HepG2 (cell line): ENCODE results near the gene TBCD. TPM values are rescaled to one million over a fixed set of nuclear protein-coding genes. Genes with fewer than 3 reads are reported as not detected.

ENCODE experiments used
- ATAC-seq: fragments of 200-7000 bp; cut with Tn5 transposase; 3 replicates; pipeline ENCODE4 v1.9.1; 2020; ENCODE audit warnings: mild to moderate bottlenecking, moderate library complexity
- BruUV-seq: library from RNA; stranded (reverse); fragments of 400-500 nt; replicated peaks from 2 replicates; lab custom pipeline; 2021; lab: Mats Ljungman, UMichigan
- CTCF ChIA-PET: fragments of 300-600 bp; formaldehyde crosslinking; extraction: SDS; loops from one replicate; lab custom pipeline; 2021; ENCODE audit warnings: low total read pairs, inconsistent platforms, low intra/inter-chr PET ratio; lab: Yijun Ruan, JAX
- POLR2A ChIA-PET: fragments of 350-600 bp; sonication (Branson Sonifier 250); formaldehyde crosslinking; loops from one replicate; lab custom pipeline; 2020; ENCODE audit warnings: antibody characterized with exemption, inconsistent platforms; lab: Yijun Ruan, JAX
- DNase-seq: peaks from one replicate; pipeline ENCODE4 v3.0.0-alpha.2; 2015; ENCODE audit warnings: low spot score
- FAIRE-seq: peaks from 3 replicates; lab custom pipeline; 2011; peaks lifted over from hg19 to GRCh38; lab: Jason Lieb, UNC
- H2AFZ ChIP-seq: one replicate; pipeline ENCODE4 v1.6.1; 2011; ENCODE audit warnings: low read length, inconsistent platforms
- H3K27ac ChIP-seq: fragments of 300-600 bp; 3 replicates; pipeline ENCODE4 v1.8.0; 2011; ENCODE audit warnings: mixed run types, mild to moderate bottlenecking, mixed read lengths, low read length, inconsistent platforms; ENCODE audit not compliant: insufficient read depth; ENCODE audit errors: extremely low read length
- H3K27me3 ChIP-seq, 2 experiments: fragments of 200-600 bp in 1 of 2; 2 replicates in 1 of 2; 3 replicates in 1 of 2; pipeline versions ENCODE4 v1.6.0 to v1.8.0; 2011; ENCODE audit warnings: low read length in 2 of 2, mild to moderate bottlenecking in 2 of 2, moderate library complexity in 2 of 2, inconsistent platforms in 1 of 2; ENCODE audit not compliant: insufficient read depth in 2 of 2, control insufficient read depth in 1 of 2
- H3K36me3 ChIP-seq, 2 experiments: fragments of 200-600 bp in 1 of 2; replicated peaks in 1 of 2; 2 replicates in 1 of 2; 3 replicates in 1 of 2; pipeline versions ENCODE4 v1.5.1 to v1.8.0; 2011; ENCODE audit warnings: low read length in 2 of 2, inconsistent platforms in 1 of 2; ENCODE audit not compliant: insufficient read depth in 2 of 2, control insufficient read depth in 1 of 2
- H3K4me1 ChIP-seq: 2 replicates; pipeline ENCODE4 v1.5.1; 2012; ENCODE audit warnings: low read length, inconsistent platforms; ENCODE audit not compliant: insufficient read depth
- H3K4me2 ChIP-seq: 2 replicates; pipeline ENCODE4 v1.6.0; 2011; ENCODE audit warnings: low read depth, low read length, inconsistent platforms
- H3K4me3 ChIP-seq, 3 experiments: fragments of 200-600 bp in 1 of 3; sonication (generic), shearing (Covaris generic) in 1 of 3; replicated peaks in 1 of 3; 2 replicates each; pipeline ENCODE4 v1.5.1; 2011 to 2016; ENCODE audit warnings: low read length in 3 of 3, inconsistent platforms in 2 of 3, low read depth in 2 of 3, mild to moderate bottlenecking in 2 of 3, control low read depth in 1 of 3, mixed read lengths in 1 of 3; ENCODE audit not compliant: insufficient read depth in 1 of 3
- H3K79me2 ChIP-seq: one replicate; pipeline ENCODE4 v1.6.1; 2011; ENCODE audit warnings: low read length, inconsistent platforms; ENCODE audit not compliant: insufficient read depth
- H3K9ac ChIP-seq: 2 replicates; pipeline ENCODE4 v1.6.0; 2011; ENCODE audit warnings: mild to moderate bottlenecking, low read depth, low read length, inconsistent platforms; ENCODE audit not compliant: insufficient read depth
- H3K9me3 ChIP-seq: 2 replicates; pipeline ENCODE4 v1.5.1; 2012; ENCODE audit warnings: mild to moderate bottlenecking, low read length
- H4K20me1 ChIP-seq: 2 replicates; pipeline ENCODE4 v1.6.0; 2011; ENCODE audit warnings: inconsistent platforms, mild to moderate bottlenecking, low read length, moderate library complexity; ENCODE audit not compliant: insufficient read depth
- ARNT ChIP-seq: fragments of 450-650 bp; IDR thresholded peaks from 2 replicates; pipeline ENCODE4 v1.6.1; 2017
- CREBL2 ChIP-seq: sonication (generic); formaldehyde crosslinking; IDR thresholded peaks from 2 replicates; pipeline ENCODE4 v1.8.1; 2023; ENCODE audit warnings: missing genetic modification reagents, mild to moderate bottlenecking, borderline replicate concordance
- DNMT1 ChIP-seq: sonication (generic); formaldehyde crosslinking; IDR thresholded peaks from 2 replicates; pipeline ENCODE4 v1.5.1; 2020; ENCODE audit warnings: mild to moderate bottlenecking, missing genetic modification reagents
- ELF1 ChIP-seq: sonication (generic); formaldehyde crosslinking; IDR thresholded peaks from 2 replicates; pipeline ENCODE4 v1.4.0; 2020; ENCODE audit warnings: missing genetic modification reagents
- ETV6 ChIP-seq: sonication (generic); formaldehyde crosslinking; conservative IDR thresholded peaks from 2 replicates; pipeline ENCODE4 v1.4.0; 2020; ENCODE audit warnings: missing genetic modification reagents
- JUN ChIP-seq: sonication (generic); formaldehyde crosslinking; IDR thresholded peaks from 2 replicates; pipeline ENCODE4 v1.4.0; 2020; ENCODE audit warnings: mild to moderate bottlenecking, missing genetic modification reagents
- JUNB ChIP-seq: sonication (generic); formaldehyde crosslinking; IDR thresholded peaks from 2 replicates; pipeline ENCODE4 v1.8.0; 2022; ENCODE audit warnings: missing genetic modification reagents, mild to moderate bottlenecking, borderline replicate concordance
- PAX8 ChIP-seq: sonication (generic); formaldehyde crosslinking; IDR thresholded peaks from 2 replicates; pipeline ENCODE4 v1.8.0; 2022; ENCODE audit warnings: mild to moderate bottlenecking, missing genetic modification reagents, borderline replicate concordance
- RAD51 ChIP-seq: fragments of 450-650 bp; IDR thresholded peaks from 2 replicates; pipeline ENCODE4 v1.6.1; 2016; ENCODE audit warnings: borderline replicate concordance
- SMARCE1 ChIP-seq: fragments of 450-650 bp; IDR thresholded peaks from 2 replicates; pipeline ENCODE4 v1.6.1; 2017; ENCODE audit warnings: borderline replicate concordance
- THAP7 ChIP-seq: sonication (generic); formaldehyde crosslinking; IDR thresholded peaks from 2 replicates; pipeline ENCODE4 v1.8.1; 2023; ENCODE audit warnings: mild to moderate bottlenecking, missing genetic modification reagents
- ZNF143 ChIP-seq: sonication (generic); formaldehyde crosslinking; IDR thresholded peaks from 2 replicates; pipeline ENCODE4 v1.4.0; 2020; ENCODE audit warnings: missing genetic modification reagents
- ZNF260 ChIP-seq: sonication (generic); formaldehyde crosslinking; IDR thresholded peaks from 2 replicates; pipeline ENCODE4 v1.4.0; 2020; ENCODE audit warnings: missing genetic modification reagents, low read depth, mild to moderate bottlenecking, borderline replicate concordance
- ZNF350 ChIP-seq: sonication (generic); formaldehyde crosslinking; IDR thresholded peaks from 2 replicates; pipeline ENCODE4 v1.4.0; 2020; ENCODE audit warnings: mild to moderate bottlenecking, low read depth, missing genetic modification reagents, borderline replicate concordance
- ZNF562 ChIP-seq: sonication (generic); formaldehyde crosslinking; IDR thresholded peaks from 2 replicates; pipeline ENCODE4 v1.8.0; 2022; ENCODE audit warnings: missing genetic modification reagents, borderline replicate concordance
- WGBS: methylation state at CpG from one replicate; pipeline ENCODE4 v1.1.6; 2017; ENCODE audit warnings: low lambda C conversion rate; 5-methylcytosine and 5-hydroxymethylcytosine counted together
- in situ Hi-C: cut with HindIII; loops from 2 replicates; pipeline ENCODE4 v1.10.0; 2017; ENCODE audit warnings: low pct_unique_long_range_greater_than_20kb; ENCODE audit not compliant: extremely low pct_ligation_motif_present
- intact Hi-C: fragments of 100-400 bp; cut with micrococcal nuclease; formaldehyde crosslinking; loops from one replicate; pipeline ENCODE4 v1.10.0; 2022; ENCODE audit not compliant: unreplicated experiment
- polyA plus RNA-seq, 8 experiments: library from polyadenylated mRNA; depleted of rRNA in 3 of 8; stranded (reverse) in 7 of 8; unstranded in 1 of 8; fragments of >200 nt; fragmentation: Illumina TruSeq in 4 of 8; extraction: Trizol in 4 of 8; gene quantifications; 2 replicates each; pipeline versions ENCODE4 v1.2.1 to v1.2.3, GENCODE V29; 2011 to 2016; ENCODE audit warnings: low read depth in 4 of 8, missing spikeins in 1 of 8, mixed read lengths in 1 of 8; ENCODE audit not compliant: insufficient read depth in 1 of 8
- total RNA-seq, 5 experiments: library from RNA; depleted of rRNA; stranded (reverse); fragments of >200 nt; fragmentation: Illumina TruSeq; extraction: Trizol; gene quantifications; 2 replicates each; pipeline ENCODE4 v1.2.3, GENCODE V29; 2016; ENCODE audit warnings: low read depth in 1 of 5
- TF ChIP-seq, protein P1 (sequence below): sonication (generic); formaldehyde crosslinking; IDR thresholded peaks from 2 replicates; pipeline ENCODE4 v1.5.0; 2020; ENCODE audit warnings: mild to moderate bottlenecking, missing genetic modification reagents

The TBCD gene
- total and polyA plus RNA-seq, 2 of the 13 experiments (the other 11 are each of a cell fraction or from before 2014, with no cell fraction given): 33.9 to 54.8 TPM

DNA sequence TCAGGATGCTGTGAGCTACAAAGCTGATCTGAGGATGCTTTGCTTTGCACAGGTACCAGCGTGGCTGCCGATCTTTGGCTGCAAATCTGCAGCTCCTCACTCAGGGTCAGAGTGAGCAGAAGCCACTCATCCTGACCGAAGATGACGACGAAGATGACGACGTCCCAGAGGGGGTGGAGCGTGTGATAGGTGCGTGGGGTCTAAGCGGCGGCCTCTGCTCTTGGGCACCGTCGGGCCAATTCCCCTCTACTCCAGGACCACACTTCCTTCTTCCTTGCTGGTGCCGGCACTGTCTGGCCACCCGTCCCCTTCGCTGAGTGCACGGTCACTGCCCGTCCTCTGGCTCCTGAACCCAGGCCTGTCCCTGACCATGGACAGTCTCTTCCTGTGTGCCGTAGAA is 54.0 kb downstream of the TBCD start:
- no peak overlapping the region for H2AFZ ChIP-seq
- POLR2A ChIA-PET: no interaction called here
- H3K4me1 ChIP-seq: no peaks in the 10 kb centered on the region
- no peaks in the 10 kb centered on the region for H3K79me2 ChIP-seq
- H3K9ac ChIP-seq: no peak overlapping the region
- no peak for ATAC-seq
- no peak for DNase-seq
- H3K4me3 ChIP-seq: no peak overlapping the region
- WGBS: 98% methylated on average over 19 of the region's 19 CpGs
- H3K27me3 ChIP-seq: no peaks in the 10 kb centered on the region
- no peaks in the 10 kb centered on the region for H4K20me1 ChIP-seq
- intact Hi-C loops: no loop called here
- H3K9me3 ChIP-seq: no peaks in the 10 kb centered on the region
- no peak for TF ChIP-seq ETV6
- TF ChIP-seq ZNF143: no peak
- TF ChIP-seq ZNF562: no peak
- TF ChIP-seq, protein P1, sequence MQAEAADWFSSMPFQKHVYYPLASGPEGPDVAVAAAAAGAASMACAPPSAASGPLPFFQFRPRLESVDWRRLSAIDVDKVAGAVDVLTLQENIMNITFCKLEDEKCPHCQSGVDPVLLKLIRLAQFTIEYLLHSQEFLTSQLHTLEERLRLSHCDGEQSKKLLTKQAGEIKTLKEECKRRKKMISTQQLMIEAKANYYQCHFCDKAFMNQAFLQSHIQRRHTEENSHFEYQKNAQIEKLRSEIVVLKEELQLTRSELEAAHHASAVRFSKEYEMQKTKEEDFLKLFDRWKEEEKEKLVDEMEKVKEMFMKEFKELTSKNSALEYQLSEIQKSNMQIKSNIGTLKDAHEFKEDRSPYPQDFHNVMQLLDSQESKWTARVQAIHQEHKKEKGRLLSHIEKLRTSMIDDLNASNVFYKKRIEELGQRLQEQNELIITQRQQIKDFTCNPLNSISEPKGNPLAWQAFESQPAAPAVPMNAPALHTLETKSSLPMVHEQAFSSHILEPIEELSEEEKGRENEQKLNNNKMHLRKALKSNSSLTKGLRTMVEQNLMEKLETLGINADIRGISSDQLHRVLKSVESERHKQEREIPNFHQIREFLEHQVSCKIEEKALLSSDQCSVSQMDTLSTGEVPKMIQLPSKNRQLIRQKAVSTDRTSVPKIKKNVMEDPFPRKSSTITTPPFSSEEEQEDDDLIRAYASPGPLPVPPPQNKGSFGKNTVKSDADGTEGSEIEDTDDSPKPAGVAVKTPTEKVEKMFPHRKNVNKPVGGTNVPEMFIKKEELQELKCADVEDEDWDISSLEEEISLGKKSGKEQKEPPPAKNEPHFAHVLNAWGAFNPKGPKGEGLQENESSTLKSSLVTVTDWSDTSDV (CRISPR knock-in tag): no peak
- TF ChIP-seq THAP7 (CRISPR knock-in tag): no peak
- TF ChIP-seq ARNT: no peak
- no peak for TF ChIP-seq CREBL2 (CRISPR knock-in tag)
- TF ChIP-seq RAD51: no peak
- no peak for TF ChIP-seq ZNF260
- no peak for TF ChIP-seq ELF1 (CRISPR knock-in tag)
- TF ChIP-seq PAX8: no peak
- TF ChIP-seq SMARCE1: no peak
- TF ChIP-seq JUN (CRISPR knock-in tag): no peak
- no peak for TF ChIP-seq JUNB
- TF ChIP-seq ZNF350 (CRISPR knock-in tag): no peak
- no peak for TF ChIP-seq DNMT1 (CRISPR knock-in tag)
- TF ChIP-seq, all 625 proteins: peak for 0
- in situ Hi-C loops: no loop called here
- H3K4me2 ChIP-seq: no peak overlapping the region
- FAIRE-seq: no peak
- no TSS peak for BruUV-seq
- no peak overlapping the region for H3K27ac ChIP-seq
- H3K36me3 ChIP-seq: peaks cover 27 to 41% of the 10 kb centered on the region in 2 experiments; a peak in 4 of 5 replicates
- CTCF ChIA-PET: no interaction called here
